B cell (primary cell): ENCODE measurements around the gene ANKS1A. TPM values are rescaled to one million over a fixed set of nuclear protein-coding genes. Genes with fewer than 3 reads are reported as not detected.

Experiments used
- ATAC-seq: fragments of 200-7000 bp; cut with Tn5 transposase; one replicate; pipeline ENCODE4 v1.10.0; 2021; ENCODE audit warnings: low read depth, mild to moderate bottlenecking, moderate number of reproducible peaks, moderate library complexity
- CTCF ChIA-PET: fragments of 350-600 bp; sonication (Branson Sonifier 250); formaldehyde crosslinking; loops from one replicate; lab custom pipeline; 2021; ENCODE audit warnings: antibody characterized with exemption, inconsistent platforms; lab: Charles Lee
- POLR2A ChIA-PET: fragments of 350-600 bp; sonication (Branson Sonifier 250); formaldehyde crosslinking; loops from one replicate; lab custom pipeline; 2021; ENCODE audit warnings: antibody characterized with exemption; lab: Charles Lee
- DNase-seq: peaks from one replicate; pipeline ENCODE4 v3.0.0; 2013
- H2AFZ ChIP-seq: 2 replicates; pipeline ENCODE4 v1.6.1; 2012; ENCODE audit warnings: mild to moderate bottlenecking, low read depth, low read length; ENCODE audit not compliant: insufficient read depth, poor library complexity, severe bottlenecking
- H3K27ac ChIP-seq, 2 donors: 1 replicate in 1 of 2; 2 replicates in 1 of 2; pipeline ENCODE4 v1.5.1; 2012 to 2013; ENCODE audit warnings: low read length in 2 of 2, mild to moderate bottlenecking in 2 of 2, moderate library complexity in 1 of 2
- H3K27me3 ChIP-seq, 4 experiments: fragments of 200-600 bp in 1 of 4; sonication (generic) in 1 of 4; replicated peaks in 1 of 4; 1 replicate in 2 of 4; 2 replicates in 2 of 4; pipeline versions ENCODE4 v1.6.1 to v1.7.0; 2013 to 2016; ENCODE audit warnings: low read length in 3 of 4, mild to moderate bottlenecking in 2 of 4, mixed read lengths in 1 of 4, moderate library complexity in 1 of 4; ENCODE audit not compliant: insufficient read depth in 4 of 4, control insufficient read depth in 3 of 4; ENCODE audit errors: control extremely low read depth in 1 of 4
- H3K36me3 ChIP-seq, 2 experiments: replicated peaks in 1 of 2; 1 replicate in 1 of 2; 2 replicates in 1 of 2; pipeline versions ENCODE4 v1.6.1 to v1.7.1; 2013; ENCODE audit warnings: low read length in 1 of 2; ENCODE audit not compliant: insufficient read depth in 2 of 2, control insufficient read depth in 1 of 2; ENCODE audit errors: control extremely low read depth in 1 of 2, extremely low read depth in 1 of 2
- H3K4me1 ChIP-seq, 2 donors: fragments of 200-600 bp in 1 of 2; sonication (generic) in 1 of 2; 1 replicate in 1 of 2; 2 replicates in 1 of 2; pipeline versions ENCODE4 v1.5.1 to v1.6.1; 2013 to 2017; ENCODE audit warnings: low read length in 2 of 2; ENCODE audit not compliant: control insufficient read depth in 2 of 2, insufficient read depth in 2 of 2
- H3K4me2 ChIP-seq: replicated peaks from 2 replicates; pipeline ENCODE3; 2012; ENCODE audit warnings: mild to moderate bottlenecking, low read depth, low read length; ENCODE audit not compliant: poor library complexity, severe bottlenecking
- H3K4me3 ChIP-seq, 5 experiments: fragments of 200-600 bp in 1 of 5; sonication (generic) in 1 of 5; 1 replicate in 3 of 5; 2 replicates in 2 of 5; pipeline versions ENCODE4 v1.5.1 to v1.7.0; 2011 to 2016; ENCODE audit warnings: low read length in 4 of 5, mild to moderate bottlenecking in 4 of 5, low read depth in 2 of 5, control low read depth in 1 of 5, moderate library complexity in 1 of 5; ENCODE audit not compliant: insufficient read depth in 1 of 5; ENCODE audit errors: control extremely low read depth in 1 of 5, extremely low read depth in 1 of 5
- H3K79me2 ChIP-seq: fragments of 200-600 bp; sonication (generic); one replicate; pipeline ENCODE4 v1.6.0; 2016; ENCODE audit warnings: low read length; ENCODE audit not compliant: control insufficient read depth, insufficient read depth
- H3K9ac ChIP-seq: fragments of 200-600 bp; sonication (generic); 2 replicates; pipeline ENCODE4 v1.6.1; 2017; ENCODE audit warnings: mild to moderate bottlenecking, low read length, moderate library complexity
- H3K9me3 ChIP-seq, 3 donors: one replicate each; pipeline versions ENCODE4 v1.6.1 to v1.7.1; 2013; ENCODE audit warnings: low read length in 2 of 3; ENCODE audit not compliant: control insufficient read depth in 2 of 3, insufficient read depth in 1 of 3; ENCODE audit errors: control extremely low read depth in 1 of 3
- H4K20me1 ChIP-seq: 2 replicates; pipeline ENCODE4 v1.6.0; 2012; ENCODE audit warnings: mild to moderate bottlenecking, low read length; ENCODE audit not compliant: insufficient read depth, control insufficient read depth, poor library complexity, severe bottlenecking
- H3K27ac Mint-ChIP-seq: one replicate; pipeline ENCODE4 v1.8.0; 2021; ENCODE audit warnings: mixed read lengths
- H3K27me3 Mint-ChIP-seq: one replicate; pipeline ENCODE4 v1.8.0; 2021; ENCODE audit warnings: mixed read lengths
- H3K4me1 Mint-ChIP-seq: one replicate; pipeline ENCODE4 v1.8.0; 2021; ENCODE audit warnings: mixed read lengths
- H3K4me3 Mint-ChIP-seq: one replicate; pipeline ENCODE4 v1.8.0; 2021; ENCODE audit warnings: mixed read lengths
- H3K9me3 Mint-ChIP-seq: one replicate; pipeline ENCODE4 v1.8.0; 2022; ENCODE audit warnings: mixed read lengths; ENCODE audit not compliant: insufficient read depth
- CTCF ChIP-seq: fragments of 200-600 bp; IDR thresholded peaks from one replicate; pipeline ENCODE4 v1.8.0; 2022; ENCODE audit warnings: antibody characterized with exemption, mild to moderate bottlenecking
- EZH2 ChIP-seq: IDR thresholded peaks from 2 replicates; pipeline ENCODE4 v1.6.1; 2012; ENCODE audit warnings: borderline replicate concordance, low read depth, mild to moderate bottlenecking, moderate library complexity, low read length; ENCODE audit not compliant: insufficient read depth, poor library complexity, severe bottlenecking
- WGBS: methylation state at CpG from one replicate; pipeline ENCODE4 v1.1.5; 2013; ENCODE audit warnings: missing lambda C conversion rate; ENCODE audit not compliant: insufficient coverage; 5-methylcytosine and 5-hydroxymethylcytosine counted together
- intact Hi-C: fragments of 100-400 bp; cut with micrococcal nuclease; formaldehyde crosslinking; loops from one replicate; pipeline ENCODE4 v1.10.0; 2022
- polyA plus RNA-seq: library from polyadenylated mRNA; depleted of rRNA; stranded (reverse); fragments of >200 nt; gene quantifications from 2 replicates; pipeline ENCODE4 v1.2.3, GENCODE V29; 2012
- total RNA-seq, 2 donors: library from RNA; stranded (reverse); fragments of 120-200 nt in 1 of 2; gene quantifications; 1 replicate in 1 of 2; 2 replicates in 1 of 2; pipeline versions ENCODE4 v1.2.3 to v1.2.4, GENCODE V29; 2013 to 2022

ANKS1A gene
- total and polyA plus RNA-seq, 2 donors (not counting 1 experiment from before 2014, with no cell fraction given), result 3.4 to 19.7 TPM

DNA sequence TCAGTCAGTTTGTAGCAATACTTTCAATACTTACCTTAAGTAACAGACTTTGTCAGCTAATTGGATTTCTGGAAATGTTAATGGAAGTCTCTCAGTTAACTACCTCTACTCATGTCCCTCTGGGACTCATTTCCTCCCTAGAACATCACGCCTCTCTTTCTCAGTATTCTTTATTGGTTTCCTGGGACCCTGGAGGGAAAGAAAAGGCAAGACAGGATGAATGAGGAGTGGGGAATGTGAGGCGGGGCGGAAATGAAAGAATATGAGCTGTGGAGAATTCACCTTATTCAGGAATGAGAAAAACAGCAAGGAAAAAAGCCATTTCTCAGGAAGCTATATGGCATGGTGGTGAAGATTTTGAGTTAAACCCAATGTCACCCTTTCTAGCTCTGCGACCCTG lies 62.7 kb downstream of the ANKS1A start:
- Histone ChIP-seq H3K9ac (no peak overlapping the region), H3K36me3 (peaks cover 0 to 3% of the 10 kb centered on the region in 2 experiments), H3K27ac (no peak overlapping the region), H3K4me1 (peaks cover 7 to 10% of the 10 kb centered on the region in 2 donors), H3K9me3 (no peaks in the 10 kb centered on the region), H2AFZ (no peak overlapping the region), H3K4me3 (no peak overlapping the region), H3K79me2 (no peaks in the 10 kb centered on the region), H3K4me2 (no peak overlapping the region), H3K27me3 (no peaks in the 10 kb centered on the region), H4K20me1 (no peaks in the 10 kb centered on the region)
- 100% methylated on average over 2 of the region's 4 CpGs for WGBS
- no peak overlapping the region for H3K27ac Mint-ChIP-seq
- ATAC-seq (no peak), DNase-seq (no peak)
- intact Hi-C loops, result no loop called here
- H3K4me3 Mint-ChIP-seq, result no peak overlapping the region
- ChIA-PET CTCF (interaction anchor here (0.9 kb wide), 1 partner anchor 36 kb away, joined by 3 read pairs; no protein-coding TSS in a partner anchor), POLR2A (no interaction called here)
- H3K27me3 Mint-ChIP-seq, result no peaks in the 10 kb centered on the region
- no peak for TF ChIP-seq EZH2
- H3K9me3 Mint-ChIP-seq, result no peaks in the 10 kb centered on the region
- H3K4me1 Mint-ChIP-seq, result peaks cover 20% of the 10 kb centered on the region

DNA sequence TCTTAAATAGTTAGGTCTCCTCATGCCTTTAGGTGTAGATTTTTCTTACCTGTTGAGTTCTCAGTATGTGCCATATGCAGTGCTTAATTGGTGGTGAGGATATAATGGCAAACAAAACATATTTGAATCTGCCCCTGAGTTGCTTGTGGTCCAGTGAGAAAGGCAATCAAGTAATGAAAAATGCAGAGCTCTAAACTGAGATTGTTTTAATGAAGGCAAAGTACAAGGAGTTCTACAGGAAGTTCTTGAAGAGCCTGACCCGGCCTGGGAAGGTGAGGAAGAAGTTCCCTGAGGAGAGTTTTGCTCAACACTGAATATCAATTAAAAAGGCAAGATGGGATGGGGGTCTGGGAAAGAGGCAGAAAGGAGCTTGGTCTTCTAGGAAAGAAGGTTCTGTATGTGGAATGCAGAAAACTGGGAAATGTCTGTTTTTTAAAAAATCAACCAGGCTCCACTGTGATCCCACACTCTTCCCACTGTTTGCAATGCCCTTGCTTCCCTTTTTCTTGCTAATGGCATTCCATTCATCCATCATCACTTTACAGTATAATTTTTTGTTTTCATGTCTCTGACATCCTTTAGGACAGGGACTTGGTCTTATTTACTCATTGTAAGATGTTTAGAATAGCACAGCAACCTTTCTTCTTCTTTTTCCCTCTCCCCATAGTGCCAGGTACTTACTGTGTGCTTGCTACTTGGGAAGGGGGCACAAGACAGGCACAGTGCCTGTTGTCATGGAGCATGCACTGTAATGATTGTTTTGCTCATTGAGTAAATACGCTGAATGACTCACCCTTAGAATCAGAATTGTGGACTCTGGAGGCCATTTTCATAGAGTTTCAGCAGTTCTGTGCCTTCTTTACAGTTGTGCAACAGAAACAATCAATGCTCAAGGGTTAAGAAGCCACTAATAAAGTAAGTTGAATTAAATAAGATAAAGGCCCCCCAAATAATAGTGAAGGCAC lies 64.3 kb downstream of the ANKS1A start:
- CTCF ChIA-PET, result no interaction called here
- Histone ChIP-seq H3K4me1 (peaks cover 7 to 10% of the 10 kb centered on the region in 2 donors), H3K79me2 (no peaks in the 10 kb centered on the region)

More for the DNA sequence above, 64.3 kb downstream of the ANKS1A start:
- no peak overlapping the region for H3K4me3 ChIP-seq
- H3K27ac ChIP-seq, result no peak overlapping the region
- POLR2A ChIA-PET, result interaction anchor here (0.7 kb wide), 1 partner anchor 948 kb away, joined by 3 read pairs; no protein-coding TSS in a partner anchor
- Mint-ChIP-seq H3K27ac (no peak overlapping the region), H3K27me3 (no peaks in the 10 kb centered on the region), H3K4me3 (no peak overlapping the region), H3K4me1 (peaks cover 23% of the 10 kb centered on the region), H3K9me3 (no peaks in the 10 kb centered on the region)
- H3K9me3 ChIP-seq, result no peaks in the 10 kb centered on the region
- DNase-seq, result no peak
- intact Hi-C loops, result no loop called here
- no peak overlapping the region for H2AFZ ChIP-seq
- TF ChIP-seq CTCF (no peak), EZH2 (no peak)
- peaks cover 0 to 3% of the 10 kb centered on the region in 2 experiments for H3K36me3 ChIP-seq
- H4K20me1 ChIP-seq, result no peaks in the 10 kb centered on the region
- WGBS, result 92% methylated on average over 2 of the region's 2 CpGs
- H3K27me3 ChIP-seq, result no peaks in the 10 kb centered on the region
- no peak overlapping the region for H3K4me2 ChIP-seq
- H3K9ac ChIP-seq, result no peak overlapping the region
- ATAC-seq, result no peak
